H9 (cell line): ENCODE results near the gene TIAM2. TPM values are rescaled to one million over a fixed set of nuclear protein-coding genes. Genes with fewer than 3 reads are reported as not detected.
"Not testable (repeated sequence)": the region's sequence is repeated elsewhere in the genome, so short reads cannot be mapped to it uniquely, and the experiment has no call there.

Source experiments
- DNase-seq: peaks from one replicate; pipeline ENCODE4 v3.0.0-alpha.2; 2017
- H2AFZ ChIP-seq: one replicate; pipeline ENCODE4 v1.6.1; 2013; ENCODE audit warnings: mild to moderate bottlenecking, low read length, control low read depth, moderate library complexity
- H2AK5ac ChIP-seq: 2 replicates; pipeline ENCODE4 v1.6.1; 2013; ENCODE audit warnings: low read length, control low read depth, mixed read lengths; ENCODE audit not compliant: insufficient read length
- H2BK120ac ChIP-seq: one replicate; pipeline ENCODE4 v1.6.1; 2013; ENCODE audit warnings: low read depth, mild to moderate bottlenecking, low read length, control low read depth, inconsistent platforms; ENCODE audit not compliant: poor library complexity, severe bottlenecking
- H2BK12ac ChIP-seq: 2 replicates; pipeline ENCODE4 v1.6.1; 2013; ENCODE audit warnings: low read length, control low read depth, mixed read lengths, low read depth; ENCODE audit not compliant: insufficient read length
- H2BK15ac ChIP-seq: 2 replicates; pipeline ENCODE4 v1.6.1; 2013; ENCODE audit warnings: low read depth, low read length, control low read depth
- H2BK20ac ChIP-seq: one replicate; pipeline ENCODE4 v1.6.1; 2013; ENCODE audit warnings: low read depth, mild to moderate bottlenecking, low read length, control low read depth, inconsistent platforms; ENCODE audit not compliant: poor library complexity, severe bottlenecking
- H2BK5ac ChIP-seq: 2 replicates; pipeline ENCODE4 v1.6.1; 2013; ENCODE audit warnings: low read length, control low read depth, mixed read lengths; ENCODE audit not compliant: insufficient read length
- H3K14ac ChIP-seq: 2 replicates; pipeline ENCODE4 v1.6.1; 2013; ENCODE audit warnings: low read length, control low read depth; ENCODE audit not compliant: insufficient read depth
- H3K18ac ChIP-seq: 2 replicates; pipeline ENCODE4 v1.6.1; 2013; ENCODE audit warnings: low read depth, mild to moderate bottlenecking, mixed read lengths, low read length, control low read depth; ENCODE audit not compliant: insufficient read length
- H3K23ac ChIP-seq: 2 replicates; pipeline ENCODE4 v1.6.1; 2013; ENCODE audit warnings: low read length, control low read depth, mixed read lengths, low read depth; ENCODE audit not compliant: insufficient read length
- H3K23me2 ChIP-seq: 2 replicates; pipeline ENCODE4 v1.6.1; 2013; ENCODE audit warnings: low read depth, mild to moderate bottlenecking, mixed read lengths, low read length, control low read depth; ENCODE audit not compliant: insufficient read length, poor library complexity, severe bottlenecking
- H3K27ac ChIP-seq: 2 replicates; pipeline ENCODE4 v1.5.1; 2013; ENCODE audit warnings: low read length, control low read depth, mixed read lengths, low read depth; ENCODE audit not compliant: insufficient read length
- H3K27me3 ChIP-seq: 2 replicates; pipeline ENCODE4 v1.6.1; 2013; ENCODE audit warnings: low read length, control low read depth, inconsistent platforms; ENCODE audit not compliant: insufficient read depth
- H3K4ac ChIP-seq: 2 replicates; pipeline ENCODE4 v1.6.1; 2013; ENCODE audit warnings: low read depth, mild to moderate bottlenecking, control low read depth, inconsistent platforms, low read length, moderate library complexity
- H3K4me1 ChIP-seq: 2 replicates; pipeline ENCODE4 v1.6.1; 2013; ENCODE audit warnings: low read length, control low read depth, inconsistent platforms; ENCODE audit not compliant: insufficient read depth
- H3K4me2 ChIP-seq: 2 replicates; pipeline ENCODE4 v1.6.1; 2013; ENCODE audit warnings: low read length, control low read depth, mixed read lengths; ENCODE audit not compliant: insufficient read length, insufficient read depth
- H3K56ac ChIP-seq: 2 replicates; pipeline ENCODE4 v1.6.1; 2013; ENCODE audit warnings: low read depth, mild to moderate bottlenecking, mixed read lengths, low read length, control low read depth; ENCODE audit not compliant: insufficient read length
- H3K79me1 ChIP-seq: 2 replicates; pipeline ENCODE4 v1.6.1; 2013; ENCODE audit warnings: low read depth, mild to moderate bottlenecking, moderate library complexity, low read length, control low read depth, inconsistent platforms; ENCODE audit not compliant: insufficient read depth, poor library complexity, severe bottlenecking
- H3K79me2 ChIP-seq: 2 replicates; pipeline ENCODE4 v1.6.1; 2013; ENCODE audit warnings: low read length, control low read depth, inconsistent platforms; ENCODE audit not compliant: insufficient read depth
- H3K9ac ChIP-seq: 2 replicates; pipeline ENCODE4 v1.6.1; 2013; ENCODE audit warnings: low read length, control low read depth, mixed read lengths; ENCODE audit not compliant: insufficient read length; ENCODE audit errors: extremely low read depth
- H3K9me3 ChIP-seq: one replicate; pipeline ENCODE4 v1.6.1; 2013; ENCODE audit warnings: low read depth, low read length, inconsistent platforms; ENCODE audit not compliant: control insufficient read depth
- H3T11ph ChIP-seq: one replicate; pipeline ENCODE4 v1.6.1; 2013; ENCODE audit warnings: mild to moderate bottlenecking, low read length, control low read depth, inconsistent platforms
- H4K20me1 ChIP-seq: one replicate; pipeline ENCODE4 v1.6.1; 2013; ENCODE audit not compliant: control insufficient read depth, insufficient read length, insufficient read depth
- H4K5ac ChIP-seq: 2 replicates; pipeline ENCODE4 v1.6.1; 2013; ENCODE audit warnings: low read depth, mild to moderate bottlenecking, mixed read lengths, low read length, control low read depth; ENCODE audit not compliant: insufficient read length
- H4K8ac ChIP-seq: replicated peaks from 2 replicates; pipeline ENCODE4 v1.6.1; 2013; ENCODE audit warnings: low read length, control low read depth, mixed read lengths, low read depth; ENCODE audit not compliant: insufficient read length
- H4K91ac ChIP-seq: 2 replicates; pipeline ENCODE4 v1.6.1; 2013; ENCODE audit warnings: low read depth, mild to moderate bottlenecking, moderate library complexity, mixed read lengths, low read length, control low read depth; ENCODE audit not compliant: insufficient read length
- H3K27ac Mint-ChIP-seq, 3 experiments: 2 replicates in 2 of 3; 3 replicates in 1 of 3; pipeline ENCODE4 v1.8.0; 2020 to 2021; ENCODE audit warnings: mixed read lengths in 3 of 3, mild to moderate bottlenecking in 1 of 3, moderate library complexity in 1 of 3
- H3K27me3 Mint-ChIP-seq: 2 replicates; pipeline ENCODE4 v1.8.0; 2021; ENCODE audit warnings: low read depth, mild to moderate bottlenecking, moderate library complexity, mixed read lengths
- H3K36me3 Mint-ChIP-seq, 3 experiments: 2 replicates in 2 of 3; 3 replicates in 1 of 3; pipeline ENCODE4 v1.8.0; 2020 to 2021; ENCODE audit warnings: low read depth in 3 of 3, mixed read lengths in 3 of 3; ENCODE audit not compliant: insufficient read depth in 1 of 3
- H3K4me1 Mint-ChIP-seq, 2 experiments: 2 replicates each; pipeline ENCODE4 v1.8.0; 2020; ENCODE audit warnings: mixed read lengths in 2 of 2
- H3K4me3 Mint-ChIP-seq, 2 experiments: 2 replicates in 1 of 2; 3 replicates in 1 of 2; pipeline ENCODE4 v1.8.0; 2020 to 2021; ENCODE audit warnings: mild to moderate bottlenecking in 2 of 2, mixed read lengths in 2 of 2, moderate library complexity in 1 of 2
- H3K9me3 Mint-ChIP-seq, 2 experiments: 2 replicates in 1 of 2; 3 replicates in 1 of 2; pipeline ENCODE4 v1.8.0; 2020; ENCODE audit warnings: mild to moderate bottlenecking in 2 of 2, mixed read lengths in 2 of 2, moderate library complexity in 1 of 2
- WGBS: extraction: QIAGEN DNeasy Blood & Tissue Kit; methylation state at CpG from one replicate; pipeline ENCODE4 v1.1.7; 2013; ENCODE audit warnings: missing lambda C conversion rate, low lambda C conversion rate, mixed read lengths; ENCODE audit not compliant: insufficient read length; ENCODE audit errors: extremely low coverage; 5-methylcytosine and 5-hydroxymethylcytosine counted together
- total RNA-seq: library from RNA; stranded (reverse); gene quantifications from 2 replicates; pipeline ENCODE4 v1.2.1, GENCODE V29; 2021
- TF ChIP-seq, protein P1 (sequence below): fragments of 200-600 bp; sonication (generic); conservative IDR thresholded peaks from 3 replicates; pipeline ENCODE4 v1.8.0; 2021; ENCODE audit warnings: antibody characterized with exemption, mild to moderate bottlenecking

The TIAM2 gene
- total RNA-seq, 1 experiment from 2014 or later, result 6.3 TPM

DNA sequence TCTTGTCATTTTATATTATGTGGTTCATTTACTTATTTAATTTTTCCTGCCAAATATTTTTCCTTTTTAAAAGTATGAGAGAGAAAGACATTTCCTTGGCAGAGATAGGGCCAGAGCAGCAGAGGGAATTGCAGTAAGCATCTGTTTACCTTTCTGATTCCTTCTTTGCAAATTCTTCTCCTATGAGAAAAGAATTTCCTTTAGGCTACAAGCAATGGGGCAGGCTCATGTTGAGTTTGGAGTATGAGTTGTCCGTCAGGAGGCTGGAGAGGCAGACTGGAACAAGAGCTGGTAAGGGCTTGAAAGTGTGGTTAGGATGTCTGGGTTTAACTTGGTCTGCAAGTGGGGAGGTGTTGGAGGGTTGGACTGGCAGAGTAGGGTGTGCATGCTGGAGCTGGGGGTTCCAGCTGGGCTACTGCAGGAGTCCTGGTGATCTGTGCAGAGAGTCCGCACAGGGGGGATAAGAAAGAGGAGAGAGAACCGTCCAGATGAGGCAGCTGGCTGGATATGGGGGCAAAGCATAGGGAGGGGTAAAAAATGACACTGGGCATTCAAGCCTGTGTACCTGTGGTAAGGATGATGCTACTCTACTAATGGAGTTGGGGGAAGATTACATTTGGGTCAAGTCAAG, 19.7 kb downstream of the TIAM2 start:
- H2BK5ac ChIP-seq, result no peak overlapping the region
- peak overlapping the region; percentile 16 to 91 (median 54); a peak in 6 of 7 replicates for H3K27ac Mint-ChIP-seq
- peak overlapping the region; percentile 44 for H3K9ac ChIP-seq
- no peak overlapping the region for H3K4ac ChIP-seq
- no peak overlapping the region for H4K5ac ChIP-seq
- H3K27me3 ChIP-seq, result no peaks in the 10 kb centered on the region
- no CpG with 5 or more reads among the region's 3 CpGs for WGBS
- peak overlapping the region; percentile 93 for H2AK5ac ChIP-seq
- no peak overlapping the region for H4K8ac ChIP-seq
- no peaks in the 10 kb centered on the region for H3K79me2 ChIP-seq
- H3K23ac ChIP-seq, result no peak overlapping the region
- no peak overlapping the region for H3K4me3 Mint-ChIP-seq
- peak overlapping the region; percentile 77 for H3K14ac ChIP-seq
- H3K27ac ChIP-seq, result peak overlapping the region; percentile 7
- H2BK20ac ChIP-seq, result no peak overlapping the region
- TF ChIP-seq, protein P1, sequence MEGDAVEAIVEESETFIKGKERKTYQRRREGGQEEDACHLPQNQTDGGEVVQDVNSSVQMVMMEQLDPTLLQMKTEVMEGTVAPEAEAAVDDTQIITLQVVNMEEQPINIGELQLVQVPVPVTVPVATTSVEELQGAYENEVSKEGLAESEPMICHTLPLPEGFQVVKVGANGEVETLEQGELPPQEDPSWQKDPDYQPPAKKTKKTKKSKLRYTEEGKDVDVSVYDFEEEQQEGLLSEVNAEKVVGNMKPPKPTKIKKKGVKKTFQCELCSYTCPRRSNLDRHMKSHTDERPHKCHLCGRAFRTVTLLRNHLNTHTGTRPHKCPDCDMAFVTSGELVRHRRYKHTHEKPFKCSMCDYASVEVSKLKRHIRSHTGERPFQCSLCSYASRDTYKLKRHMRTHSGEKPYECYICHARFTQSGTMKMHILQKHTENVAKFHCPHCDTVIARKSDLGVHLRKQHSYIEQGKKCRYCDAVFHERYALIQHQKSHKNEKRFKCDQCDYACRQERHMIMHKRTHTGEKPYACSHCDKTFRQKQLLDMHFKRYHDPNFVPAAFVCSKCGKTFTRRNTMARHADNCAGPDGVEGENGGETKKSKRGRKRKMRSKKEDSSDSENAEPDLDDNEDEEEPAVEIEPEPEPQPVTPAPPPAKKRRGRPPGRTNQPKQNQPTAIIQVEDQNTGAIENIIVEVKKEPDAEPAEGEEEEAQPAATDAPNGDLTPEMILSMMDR, result no peak
- no peak overlapping the region for H2BK120ac ChIP-seq
- H3K4me2 ChIP-seq, result no peak overlapping the region
- no peak overlapping the region for H4K91ac ChIP-seq
- H2BK12ac ChIP-seq, result peak overlapping the region; percentile 33
- no peak overlapping the region for H2AFZ ChIP-seq
- no peak for DNase-seq
- no peak overlapping the region for H3K18ac ChIP-seq
- H3K79me1 ChIP-seq, result no peaks in the 10 kb centered on the region
- no peaks in the 10 kb centered on the region for H3K27me3 Mint-ChIP-seq
- no peak overlapping the region for H3K56ac ChIP-seq
- peaks cover 9 to 11% (median 10%) of the 10 kb centered on the region in 3 experiments for H3K36me3 Mint-ChIP-seq
- no peaks in the 10 kb centered on the region for H3K23me2 ChIP-seq
- H3K9me3 Mint-ChIP-seq, result peaks cover 4 to 14% of the 10 kb centered on the region in 2 experiments; a peak in 4 of 5 replicates
- H3K4me1 ChIP-seq, result peaks cover 3% of the 10 kb centered on the region; the same call in 1 of the 2 replicates
- no peak overlapping the region for H3T11ph ChIP-seq
- no peak overlapping the region for H2BK15ac ChIP-seq
- peaks cover 32 to 34% of the 10 kb centered on the region in 2 experiments for H3K4me1 Mint-ChIP-seq
- no peaks in the 10 kb centered on the region for H3K9me3 ChIP-seq
- no peaks in the 10 kb centered on the region for H4K20me1 ChIP-seq

DNA sequence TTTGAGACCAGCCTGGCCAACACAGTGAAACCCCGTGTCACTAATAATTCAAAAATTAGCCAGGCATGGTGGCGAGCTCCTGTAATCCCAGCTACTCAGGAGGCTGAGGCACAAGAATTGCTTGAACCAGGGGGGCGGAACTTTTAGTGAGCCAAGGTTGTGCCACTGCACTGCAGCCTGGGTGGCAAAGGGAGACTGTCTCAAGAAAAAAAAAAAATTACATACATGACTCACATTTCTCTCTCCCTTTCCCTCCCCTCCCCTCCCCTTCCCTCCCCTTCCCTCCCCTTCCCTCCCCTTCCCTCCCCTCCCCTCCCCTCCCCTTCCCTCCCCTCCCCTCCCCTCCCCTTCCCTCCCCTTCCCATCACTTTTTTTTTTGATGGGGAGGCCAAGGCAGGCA, 23.3 kb downstream of the TIAM2 start:
- not testable (repeated sequence) for H3K27me3 Mint-ChIP-seq, H4K20me1 ChIP-seq, H3K27ac Mint-ChIP-seq, H3K79me1 ChIP-seq, H3K9me3 ChIP-seq, H3K4me2 ChIP-seq, H2BK12ac ChIP-seq, H3K18ac ChIP-seq, H4K5ac ChIP-seq, H3K4me1 ChIP-seq, H3K23me2 ChIP-seq, H3K27me3 ChIP-seq, H3K4ac ChIP-seq, H3K14ac ChIP-seq, H3K56ac ChIP-seq, H3K9ac ChIP-seq, H2BK120ac ChIP-seq, H4K91ac ChIP-seq, H2BK5ac ChIP-seq, DNase-seq, H2AFZ ChIP-seq, H3T11ph ChIP-seq, H2BK20ac ChIP-seq, H3K23ac ChIP-seq, H3K27ac ChIP-seq, H3K79me2 ChIP-seq, H4K8ac ChIP-seq, H2BK15ac ChIP-seq, H2AK5ac ChIP-seq, H3K4me3 Mint-ChIP-seq
- Mint-ChIP-seq H3K4me1 (peaks cover 26 to 31% of the 10 kb centered on the region in 2 experiments), H3K36me3 (peaks cover 9 to 11% (median 10%) of the 10 kb centered on the region in 3 experiments), H3K9me3 (peaks cover 4 to 14% of the 10 kb centered on the region in 2 experiments; a peak in 4 of 5 replicates)
- no CpG with 5 or more reads among the region's 3 CpGs for WGBS
